Measurements from ENCODE around the gene KANSL1.
"Not testable (repeated sequence)": the region's sequence is repeated elsewhere in the genome, so short reads cannot be mapped to it uniquely, and the experiment has no call there.

Gene KANSL1

DNA sequence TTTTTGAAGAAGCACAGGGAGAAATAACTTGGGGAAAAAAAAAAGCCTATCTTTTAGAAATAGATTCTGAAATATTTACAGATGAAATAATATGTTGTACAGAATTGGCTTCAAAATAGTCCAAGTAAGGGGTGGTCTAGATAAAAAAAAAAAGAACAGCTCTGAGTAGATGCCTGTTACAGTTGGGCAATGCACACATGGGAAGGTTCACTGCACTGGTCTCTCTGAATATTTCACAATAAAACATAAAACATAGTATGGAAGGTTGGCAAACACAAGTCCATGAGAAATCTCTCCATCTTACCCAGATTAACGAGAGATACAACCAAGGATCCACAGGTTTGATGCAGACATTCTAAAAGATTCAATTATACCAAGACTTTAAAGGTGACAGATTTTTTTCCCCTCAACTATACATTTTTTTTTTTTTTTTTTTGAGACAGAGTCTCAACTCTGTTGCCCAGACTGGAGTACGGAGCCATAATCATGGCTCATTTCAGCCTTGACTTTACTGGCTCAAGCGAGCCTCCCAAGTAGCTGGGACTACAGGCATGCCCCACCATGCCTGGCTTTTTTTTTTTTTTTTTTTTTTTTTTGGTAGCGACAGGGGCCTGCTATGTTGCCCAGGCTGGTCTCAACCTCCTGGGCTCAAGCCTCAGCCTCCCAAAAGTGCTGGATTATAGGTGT is 58.0 kb downstream of the KANSL1 start:
- DNase-seq: no peak

GRCh38 chr17:46129302-46129701 is 63.9 kb downstream of the KANSL1 start:
- DNase-seq: no peak

DNA sequence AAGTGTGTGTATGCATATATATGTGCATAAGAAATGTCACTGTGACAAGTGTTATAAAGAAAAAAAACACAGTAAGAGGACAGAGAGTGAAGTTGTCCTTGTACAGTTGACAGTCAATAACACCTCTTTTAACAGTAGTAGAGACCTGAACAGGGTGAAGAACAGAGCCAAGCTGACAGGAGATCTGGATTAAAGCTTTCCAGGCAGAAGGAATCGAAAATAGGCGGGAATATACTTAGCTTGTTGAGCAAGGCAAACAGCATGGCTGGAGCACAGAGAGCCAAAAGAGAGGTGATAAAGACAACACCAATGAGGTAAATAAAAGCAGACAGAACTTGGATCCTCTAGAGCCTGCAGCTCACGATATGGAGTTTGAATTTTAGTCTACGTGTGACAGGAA is 64.8 kb downstream of the KANSL1 start:
- no peak for DNase-seq

GRCh38 chr17:46127524-46127923 is 65.7 kb downstream of the KANSL1 start:
- DNase-seq: no peak

GRCh38 chr17:46126840-46127239 is 66.4 kb downstream of the KANSL1 start:
- DNase-seq: no peak

- DNase-seq: no peak
Observed at GRCh38 chr17:46125831-46126230, 67.4 kb downstream of the KANSL1 start.

DNA sequence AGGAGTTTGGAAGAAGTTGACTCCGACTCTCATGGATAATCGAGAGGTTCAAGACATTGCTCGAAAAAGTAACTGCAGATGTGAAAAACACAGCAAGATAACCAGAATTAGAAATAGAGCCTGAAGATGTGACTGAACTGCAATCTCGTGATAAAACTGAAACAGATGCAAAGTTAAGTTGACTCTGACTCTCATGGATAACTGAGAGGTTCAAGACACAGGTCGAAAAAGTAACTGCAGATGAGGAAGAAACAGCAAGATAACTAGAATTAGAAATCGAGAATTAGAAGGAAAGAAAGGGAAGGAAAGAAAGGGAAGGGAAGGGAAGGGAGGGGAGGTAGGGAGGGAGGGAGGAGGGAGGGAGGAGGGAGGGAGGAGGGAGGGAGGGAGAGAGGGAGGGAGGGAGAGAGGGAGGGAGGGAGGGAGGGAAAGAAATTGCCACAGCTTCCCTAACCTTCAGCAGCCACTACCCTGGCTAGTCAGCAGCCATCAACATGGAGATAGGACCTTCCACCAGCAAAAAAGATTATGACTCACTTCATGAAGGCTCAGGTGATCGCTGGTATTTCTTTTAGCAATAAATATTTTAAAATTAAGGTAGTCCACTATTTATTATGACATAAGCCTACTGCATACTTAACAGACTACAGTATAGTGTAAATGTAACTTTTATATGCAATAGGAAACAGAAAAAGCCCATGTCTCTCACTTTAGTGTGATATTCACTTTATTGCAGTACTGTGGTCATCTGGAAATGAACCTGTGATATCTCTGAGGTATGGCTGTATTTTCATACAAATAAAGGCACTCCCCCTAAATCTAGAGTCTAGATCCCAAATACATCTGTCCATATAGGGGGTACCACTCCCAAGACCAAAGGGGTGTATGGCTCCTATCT is 68.3 kb downstream of the KANSL1 start:
- no peak for DNase-seq

GRCh38 chr17:46123607-46124006 is 69.6 kb downstream of the KANSL1 start:
- DNase-seq: no peak

DNA sequence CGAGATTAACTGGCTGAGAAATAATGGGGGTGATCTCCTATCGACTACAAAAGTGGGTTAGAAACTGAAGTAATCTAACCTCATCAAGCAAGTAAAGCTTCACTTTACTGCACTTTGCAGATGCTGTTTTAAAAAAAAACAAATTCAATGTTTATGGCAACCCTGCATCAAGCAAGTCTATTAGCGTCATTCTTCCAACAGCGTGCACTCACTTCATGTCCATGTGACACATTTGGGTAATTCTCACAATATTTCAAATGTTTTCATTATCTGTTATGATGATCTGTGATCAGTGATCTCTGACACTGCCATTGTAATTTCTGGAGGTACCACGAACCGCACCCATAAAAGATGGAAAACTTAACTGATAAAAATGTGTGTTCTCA is 70.8 kb downstream of the KANSL1 start:
- DNase-seq: no peak

DNA sequence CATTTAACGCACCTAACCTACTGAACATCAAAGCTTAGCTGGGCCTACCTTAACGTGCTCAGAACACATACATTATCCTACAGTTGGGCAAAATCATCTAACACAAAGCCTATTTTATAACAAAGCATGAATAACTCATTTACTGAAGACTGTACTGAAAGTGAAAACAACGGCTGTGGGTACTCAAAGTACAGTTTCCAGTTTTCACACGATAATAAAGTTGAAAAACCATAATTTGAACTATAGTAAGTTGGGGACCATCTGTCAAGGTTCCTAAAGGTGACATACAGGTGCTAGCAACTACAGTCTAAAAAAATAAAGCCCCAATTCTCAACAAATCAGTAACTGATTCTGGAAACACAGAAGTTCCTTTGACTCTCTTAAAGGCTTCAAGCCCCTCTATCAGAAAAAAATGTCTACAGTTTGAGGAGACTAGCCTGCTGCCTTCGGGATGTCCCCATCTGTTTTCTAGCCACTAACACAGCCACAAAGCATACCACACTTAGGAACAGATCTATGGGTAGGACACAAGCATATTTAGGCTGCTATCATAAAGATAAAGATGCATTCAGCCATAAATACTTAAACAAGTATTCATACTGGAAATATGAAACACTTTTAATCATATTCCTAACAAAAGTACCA is 71.3 kb downstream of the KANSL1 start:
- DNase-seq: no peak

GRCh38 chr17:46121165-46121764 is 72.0 kb downstream of the KANSL1 start:
- no peak for DNase-seq

- no peak for DNase-seq
Observed at GRCh38 chr17:46120537-46120936, 72.7 kb downstream of the KANSL1 start.

DNA sequence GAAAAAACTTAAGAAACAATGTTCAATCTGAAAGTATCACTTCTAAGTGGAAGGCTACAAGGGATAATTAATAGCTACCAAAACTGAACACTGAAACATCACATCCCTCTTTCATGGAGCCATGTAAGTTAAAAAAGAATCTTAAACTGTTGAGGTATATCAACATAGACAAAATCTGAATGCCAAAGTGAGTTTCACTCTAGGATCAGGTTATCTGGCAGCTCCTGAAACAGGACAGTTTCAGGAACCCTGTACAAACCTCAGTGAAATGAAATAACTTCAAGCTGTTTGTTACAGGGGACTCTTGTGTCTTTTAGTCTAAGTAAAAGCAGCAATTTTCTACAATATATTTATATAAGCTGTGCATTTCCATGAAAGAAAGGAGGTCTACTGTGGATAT is 73.2 kb downstream of the KANSL1 start:
- no peak for DNase-seq

DNA sequence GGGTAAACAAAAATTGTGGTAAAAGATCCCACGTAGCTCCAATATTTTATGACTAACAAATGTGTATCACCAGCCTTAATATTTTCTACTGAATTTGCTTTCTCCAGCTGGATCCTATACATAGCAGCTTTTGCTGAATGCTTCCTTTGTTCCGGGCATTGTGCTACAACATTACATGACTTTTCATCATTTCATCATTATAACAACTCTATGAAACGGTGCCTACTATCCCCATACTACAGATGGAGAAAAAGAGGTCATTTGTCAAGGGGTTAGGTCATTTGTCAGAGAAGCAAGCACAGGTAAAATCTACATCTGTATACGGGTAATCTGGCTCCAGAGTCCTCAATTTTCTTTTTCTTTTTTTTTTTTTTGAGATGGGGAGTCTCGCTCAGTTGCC is 74.3 kb downstream of the KANSL1 start:
- no peak for DNase-seq

DNA sequence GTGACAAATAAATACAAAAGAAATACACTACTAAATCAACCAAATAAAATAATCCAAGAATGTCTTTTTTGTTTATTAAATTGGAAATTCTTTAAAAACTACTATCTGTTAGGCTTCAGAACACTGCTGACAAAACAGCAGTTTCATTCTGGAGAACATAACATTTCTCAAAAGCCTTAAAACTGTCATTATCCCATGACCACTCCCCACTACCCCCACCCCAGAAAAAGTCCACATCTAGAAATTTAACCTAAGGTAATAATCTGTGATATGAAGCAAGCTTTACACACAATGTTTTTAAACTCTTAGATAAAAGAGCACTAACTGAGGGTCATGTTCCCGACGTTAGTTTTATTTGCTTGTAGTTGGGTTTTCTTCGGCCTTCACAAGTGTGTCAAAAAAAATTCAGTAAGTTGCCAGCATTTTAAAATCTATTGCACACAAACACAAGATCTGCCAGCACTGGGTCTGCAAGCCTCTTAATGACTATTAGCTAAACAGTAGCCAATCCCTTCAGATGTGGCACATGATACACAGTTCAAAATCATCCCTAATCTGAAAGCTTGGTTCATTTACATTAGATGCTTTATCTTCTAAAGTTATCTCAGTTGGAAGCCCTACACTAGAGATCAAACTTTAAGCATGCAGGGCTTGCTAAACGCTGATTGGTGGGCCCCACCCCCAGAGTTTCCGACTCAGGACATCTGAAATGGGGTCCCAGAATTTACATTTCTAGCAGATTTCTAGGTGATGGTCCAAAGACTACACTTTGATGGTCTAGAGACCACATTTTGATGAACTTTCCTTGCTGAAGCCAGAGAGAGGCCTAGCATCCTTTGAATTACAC is 75.2 kb downstream of the KANSL1 start:
- no peak for DNase-seq

DNA sequence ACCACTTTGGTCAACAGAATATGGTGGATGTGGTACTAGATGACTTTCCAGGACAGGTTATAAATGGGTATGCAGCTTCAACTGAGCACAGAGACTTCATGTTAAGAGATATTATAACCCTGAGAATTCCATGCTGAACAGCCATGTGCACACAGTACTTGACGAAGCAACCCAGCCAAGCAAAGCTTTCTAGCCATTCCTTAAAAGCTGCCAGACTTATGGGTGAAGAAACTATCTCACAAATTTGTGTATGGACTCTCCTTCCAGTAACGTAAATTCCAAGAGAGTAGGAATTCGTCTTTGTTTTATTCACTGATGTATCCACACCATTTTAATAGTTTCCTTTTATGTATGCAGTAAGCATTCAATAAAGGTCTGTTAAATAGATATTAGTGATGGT is 76.1 kb downstream of the KANSL1 start:
- no peak for DNase-seq

- DNase-seq: no peak
Observed at GRCh38 chr17:46115699-46116098, 77.5 kb downstream of the KANSL1 start.

GRCh38 chr17:46111236-46111635 is 82.0 kb downstream of the KANSL1 start:
- DNase-seq: not testable (repeated sequence)

GRCh38 chr17:46110219-46110618 is 83.0 kb downstream of the KANSL1 start:
- no peak for DNase-seq

- no peak for DNase-seq
Observed at GRCh38 chr17:46109603-46110189, 83.5 kb downstream of the KANSL1 start.

DNA sequence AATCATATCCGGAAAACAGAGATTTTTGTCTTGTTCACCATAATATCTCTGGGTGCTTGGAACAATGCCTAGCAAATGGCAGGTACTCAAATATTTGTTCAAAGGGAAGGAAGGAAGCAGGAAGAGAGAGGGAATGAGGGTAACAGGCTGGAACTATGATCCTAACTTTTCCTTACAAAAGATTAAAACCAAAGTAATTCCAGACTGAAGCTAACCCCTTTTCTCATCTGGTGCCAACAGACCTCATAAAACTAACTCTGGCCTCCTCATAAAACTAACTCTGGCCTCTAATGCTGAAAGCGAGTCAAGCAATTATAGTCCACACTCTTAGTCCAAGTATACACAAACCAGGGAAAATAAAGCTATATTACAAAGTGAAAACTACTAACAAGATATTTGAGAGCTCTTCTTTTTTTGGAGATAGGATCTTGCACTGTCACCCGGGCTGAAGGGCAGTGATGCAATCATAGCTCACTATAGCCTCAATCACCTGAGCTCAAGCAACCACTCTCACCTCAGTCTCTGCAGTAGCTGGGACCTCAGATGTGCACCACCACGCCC is 84.6 kb downstream of the KANSL1 start:
- DNase-seq: no peak

DNA sequence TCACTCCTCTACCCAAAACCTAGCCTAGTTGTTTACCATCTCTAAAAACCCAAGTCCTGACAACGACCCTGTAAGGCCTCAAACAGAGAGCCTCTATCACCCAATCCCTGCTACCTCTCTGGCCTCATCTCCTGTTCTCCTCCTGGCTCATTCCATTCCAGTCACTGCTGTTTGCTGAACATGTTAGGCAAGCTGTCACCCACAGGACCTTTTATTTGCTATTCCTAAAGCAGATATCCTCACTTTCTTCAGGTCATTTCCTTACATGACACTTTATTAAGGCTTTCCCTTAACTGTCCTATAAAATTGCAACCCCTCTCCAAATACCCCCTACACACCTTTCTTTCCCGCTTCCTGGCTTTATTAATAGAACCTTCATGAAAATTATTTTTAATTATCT is 85.1 kb downstream of the KANSL1 start:
- no peak for DNase-seq

All from stimulated activated CD8-positive, alpha-beta memory T cell treated with anti-CD3 and anti-CD28 coated beads, Interleukin-4, amount 100 ng/mL, for 48 hours (primary cell).